GM13977 (cell line): Measurements from ENCODE around the gene PRSS50.

ENCODE experiments used
- DNase-seq: peaks from one replicate; pipeline ENCODE4 v3.0.0; 2012; ENCODE audit warnings: low spot score
- in situ Hi-C: fragments of 300-500 bp; cut with MboI; formaldehyde crosslinking; loops from one replicate; pipeline ENCODE4 v1.12.0; 2022; ENCODE audit warnings: low sequenced_read_pairs, low pct_unique_long_range_greater_than_20kb, mixed read lengths, inconsistent platforms; ENCODE audit not compliant: unreplicated experiment
- TF ChIP-seq, protein P1 (sequence below): IDR thresholded peaks from 2 replicates; pipeline ENCODE4 v1.5.1; 2012; ENCODE audit warnings: mild to moderate bottlenecking, control low read depth; ENCODE audit not compliant: insufficient read depth; ENCODE audit errors: extremely low read depth, missing control alignments

Gene PRSS50

DNA sequence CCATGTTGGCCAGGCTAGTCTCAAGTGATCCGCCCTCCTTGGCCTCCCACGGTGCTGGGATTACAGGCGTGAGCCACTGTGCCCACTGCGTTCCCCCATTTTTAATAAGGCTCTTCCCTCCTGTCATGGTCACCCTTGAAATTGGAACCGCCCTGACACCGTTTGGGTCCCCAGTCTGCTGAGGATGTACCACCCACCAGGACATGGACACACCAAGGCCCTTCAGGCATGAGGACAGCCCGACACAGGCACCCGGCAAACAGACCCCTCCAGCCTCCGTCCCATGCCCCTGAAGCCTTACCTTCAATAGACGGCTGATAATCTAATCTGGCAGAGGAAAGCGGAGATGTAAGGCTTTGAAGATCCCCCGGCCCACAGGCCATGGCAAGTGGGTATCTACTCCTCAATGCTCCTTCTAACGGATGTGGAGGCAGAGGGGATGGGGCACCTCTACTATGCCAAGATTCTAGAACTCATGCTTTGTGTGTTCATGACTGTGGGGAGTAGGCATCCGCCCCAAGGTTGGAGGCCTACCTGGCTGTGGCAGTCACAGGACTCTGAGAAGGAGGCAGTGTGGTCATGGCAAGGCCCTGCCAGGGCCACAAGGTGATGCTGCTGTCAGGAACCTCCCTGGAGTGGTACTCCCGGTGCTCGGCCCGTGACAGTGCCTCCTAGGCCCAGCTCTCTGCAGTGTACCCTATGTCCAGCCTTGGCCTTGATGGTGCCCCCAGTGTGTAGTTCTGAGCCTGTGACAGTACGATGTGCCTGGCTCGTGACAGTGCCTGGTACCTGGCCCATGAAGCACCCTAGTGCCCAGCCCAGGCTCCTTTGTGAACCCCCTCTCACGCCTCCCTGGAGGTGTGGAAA is 18.6 kb upstream of the PRSS50 start:
- in situ Hi-C loops: no loop called here
- no peak for DNase-seq
- TF ChIP-seq, protein P1, sequence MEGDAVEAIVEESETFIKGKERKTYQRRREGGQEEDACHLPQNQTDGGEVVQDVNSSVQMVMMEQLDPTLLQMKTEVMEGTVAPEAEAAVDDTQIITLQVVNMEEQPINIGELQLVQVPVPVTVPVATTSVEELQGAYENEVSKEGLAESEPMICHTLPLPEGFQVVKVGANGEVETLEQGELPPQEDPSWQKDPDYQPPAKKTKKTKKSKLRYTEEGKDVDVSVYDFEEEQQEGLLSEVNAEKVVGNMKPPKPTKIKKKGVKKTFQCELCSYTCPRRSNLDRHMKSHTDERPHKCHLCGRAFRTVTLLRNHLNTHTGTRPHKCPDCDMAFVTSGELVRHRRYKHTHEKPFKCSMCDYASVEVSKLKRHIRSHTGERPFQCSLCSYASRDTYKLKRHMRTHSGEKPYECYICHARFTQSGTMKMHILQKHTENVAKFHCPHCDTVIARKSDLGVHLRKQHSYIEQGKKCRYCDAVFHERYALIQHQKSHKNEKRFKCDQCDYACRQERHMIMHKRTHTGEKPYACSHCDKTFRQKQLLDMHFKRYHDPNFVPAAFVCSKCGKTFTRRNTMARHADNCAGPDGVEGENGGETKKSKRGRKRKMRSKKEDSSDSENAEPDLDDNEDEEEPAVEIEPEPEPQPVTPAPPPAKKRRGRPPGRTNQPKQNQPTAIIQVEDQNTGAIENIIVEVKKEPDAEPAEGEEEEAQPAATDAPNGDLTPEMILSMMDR: no peak

DNA sequence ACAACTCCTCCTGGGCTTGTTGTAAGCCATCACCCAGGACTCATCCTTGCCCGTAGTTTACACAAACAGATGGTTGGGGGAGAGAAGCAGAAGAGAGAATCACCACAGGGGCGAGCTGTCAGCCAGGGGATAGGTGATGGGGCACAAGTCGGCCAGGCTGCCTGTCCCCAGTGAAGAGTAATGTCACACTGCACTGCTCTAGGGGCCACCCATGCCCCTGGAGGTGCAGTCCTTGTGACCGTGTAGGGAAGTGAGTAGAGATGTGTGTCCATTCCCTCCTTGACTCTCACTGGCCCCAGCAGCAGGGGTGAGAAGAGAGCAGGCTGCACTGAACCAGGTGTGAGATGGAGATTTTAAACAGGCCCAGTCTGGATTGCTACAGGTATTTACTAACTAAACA is 17.1 kb upstream of the PRSS50 start:
- TF ChIP-seq, protein P1: no peak
- DNase-seq: no peak
- in situ Hi-C loops: no loop called here

DNA sequence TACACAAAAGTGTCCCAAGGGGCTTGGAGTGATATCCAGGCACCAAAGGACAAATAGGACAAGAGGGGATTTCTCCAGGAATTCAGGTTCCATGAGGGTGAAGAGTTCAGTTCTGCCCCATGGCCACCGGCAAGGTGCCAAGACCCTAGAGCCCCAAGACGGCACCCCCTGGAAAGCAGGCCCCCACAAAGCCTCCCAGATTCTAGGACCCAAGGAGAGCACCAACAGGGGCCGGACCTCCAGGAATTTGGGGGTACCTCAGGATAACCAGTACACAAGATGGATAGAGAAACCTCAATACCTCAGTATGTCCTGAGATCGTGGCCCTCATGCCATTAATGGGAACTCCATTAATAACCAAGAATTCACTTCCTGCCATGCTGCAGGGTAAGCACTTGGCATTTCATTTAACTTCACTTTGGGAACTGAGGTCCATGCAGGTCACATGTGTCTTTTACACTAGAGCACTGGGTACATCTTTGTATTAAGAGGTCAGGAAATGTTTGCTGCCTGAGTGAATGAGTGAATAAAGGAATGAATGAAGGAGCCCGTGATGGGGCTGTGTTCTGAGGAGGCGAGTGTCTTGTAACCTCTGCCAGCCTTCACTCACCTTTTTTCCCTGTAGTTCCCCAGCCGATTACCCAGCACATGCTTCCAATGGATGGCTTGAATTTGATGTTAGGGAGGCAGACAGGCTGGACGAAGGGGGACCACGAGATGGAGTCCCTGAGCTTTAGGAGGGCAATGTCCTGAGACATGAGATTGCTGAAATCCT is 15.5 kb upstream of the PRSS50 start:
- no peak for DNase-seq
- in situ Hi-C loops: no loop called here
- TF ChIP-seq, protein P1: no peak

DNA sequence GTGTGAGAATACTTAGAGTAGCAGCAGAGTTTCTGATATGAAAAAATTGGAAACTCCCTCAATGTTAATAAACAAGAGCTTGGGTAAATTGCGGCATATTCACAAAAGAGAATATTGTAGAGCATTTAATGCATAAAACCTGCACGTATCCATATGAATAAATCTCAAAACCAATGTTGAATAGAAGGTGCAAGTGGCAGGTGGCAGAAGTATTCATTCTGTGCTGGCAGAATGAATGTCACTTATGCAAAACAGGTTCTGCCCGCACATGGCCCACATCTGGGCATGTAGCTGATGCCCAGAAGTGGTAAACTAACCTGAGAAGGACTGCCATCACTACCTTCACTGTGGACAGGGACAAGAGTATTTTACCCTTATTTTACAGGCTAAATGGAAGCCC is 14.1 kb upstream of the PRSS50 start:
- in situ Hi-C loops: no loop called here
- TF ChIP-seq, protein P1: no peak
- DNase-seq: no peak

DNA sequence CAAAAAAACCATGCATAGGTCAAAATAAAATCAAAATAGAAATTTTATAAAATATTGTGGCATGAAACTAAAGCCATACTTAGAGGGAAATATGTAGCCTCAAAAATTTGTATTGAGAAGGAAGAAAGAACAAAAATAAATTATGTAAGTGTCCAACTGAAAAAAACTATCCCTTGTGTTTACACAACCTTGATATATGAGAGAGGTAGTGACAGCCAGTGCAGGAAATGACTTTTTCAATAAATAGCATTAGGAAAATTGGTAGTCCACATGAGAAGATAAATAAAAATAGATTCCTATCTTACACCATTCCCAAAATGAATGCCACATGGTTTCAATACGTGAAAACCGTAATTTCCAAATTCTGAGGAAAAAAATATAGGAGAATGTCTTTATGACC is 13.2 kb upstream of the PRSS50 start:
- in situ Hi-C loops: no loop called here
- TF ChIP-seq, protein P1: no peak

DNA sequence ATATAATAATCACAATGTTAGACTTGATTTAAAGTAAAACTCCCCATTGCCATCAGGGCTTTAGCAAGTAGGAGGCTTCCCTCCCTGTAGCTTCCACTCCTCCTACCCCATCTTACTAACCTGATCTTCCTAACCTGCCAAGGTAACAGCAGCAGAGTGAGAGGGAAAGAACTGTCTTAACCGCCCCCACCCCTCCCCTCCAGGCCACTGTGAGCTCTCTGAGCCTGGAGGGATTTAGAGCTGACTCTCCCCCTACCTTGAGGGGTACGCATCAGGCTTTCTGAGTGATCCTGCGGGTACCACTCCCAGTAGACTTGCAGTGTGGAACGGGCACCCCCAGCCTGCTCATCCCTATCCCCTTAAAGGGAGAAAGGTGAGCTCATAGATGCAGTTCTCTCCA is 11.4 kb upstream of the PRSS50 start:
- DNase-seq: no peak
- TF ChIP-seq, protein P1: no peak
- in situ Hi-C loops: no loop called here

More for the DNA sequence above, 13.2 kb upstream of the PRSS50 start:
- no peak for DNase-seq
